Stimulated activated CD4-positive, alpha-beta T cell treated with anti-CD3 and anti-CD28 coated beads, Interleukin-15, amount 100 ng/mL, for 24 hours (primary cell): ENCODE measurements around the gene POLR2E.
"Not testable (repeated sequence)": the region's sequence is repeated elsewhere in the genome, so short reads cannot be mapped to it uniquely, and the experiment has no call there.

Experiments
- DNase-seq: peaks from one replicate; pipeline ENCODE4 v3.0.0-alpha.2; 2020

The POLR2E gene

DNA sequence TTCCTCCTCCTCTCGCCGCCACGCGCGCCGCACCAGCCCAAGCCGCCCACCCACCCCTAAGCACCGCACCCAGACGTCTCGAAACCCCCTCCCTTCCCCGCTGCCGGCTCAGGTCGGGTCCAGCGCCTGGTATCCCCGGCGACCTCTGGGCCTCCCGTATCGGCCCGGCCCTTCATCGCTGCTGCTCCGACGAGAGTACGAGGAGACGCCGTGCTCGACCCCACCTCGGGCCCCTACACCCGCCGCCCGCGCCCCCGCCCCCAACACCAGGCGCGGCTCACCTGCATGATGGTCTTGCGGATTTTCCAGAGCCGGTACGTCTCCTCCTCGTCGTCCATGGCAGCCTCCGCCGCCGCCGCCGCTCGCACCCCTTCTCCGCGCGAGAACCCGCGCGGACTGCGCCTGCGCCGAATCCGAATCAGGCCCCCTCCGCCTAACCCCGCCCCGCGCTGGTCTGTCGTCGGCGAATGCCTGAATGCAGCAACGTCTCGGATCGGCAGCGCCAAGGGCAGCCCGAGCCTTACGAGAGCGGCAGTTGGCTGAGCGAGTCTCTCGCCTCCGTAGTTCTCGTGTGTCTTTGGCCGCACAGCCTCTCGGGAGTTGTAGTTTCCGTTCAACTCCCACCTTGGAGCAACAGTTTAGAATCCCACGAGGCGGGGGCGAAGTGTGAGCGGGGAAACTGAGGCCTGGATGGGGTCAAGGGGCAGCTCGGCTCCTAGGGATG is at the start of gene POLR2E:
POLR2E (minus strand) TSS at position 398 of the 724 bp plus-strand sequence; CDS start at position 338, 60 bp downstream.
- DNase-seq = peak; percentile 97

DNA sequence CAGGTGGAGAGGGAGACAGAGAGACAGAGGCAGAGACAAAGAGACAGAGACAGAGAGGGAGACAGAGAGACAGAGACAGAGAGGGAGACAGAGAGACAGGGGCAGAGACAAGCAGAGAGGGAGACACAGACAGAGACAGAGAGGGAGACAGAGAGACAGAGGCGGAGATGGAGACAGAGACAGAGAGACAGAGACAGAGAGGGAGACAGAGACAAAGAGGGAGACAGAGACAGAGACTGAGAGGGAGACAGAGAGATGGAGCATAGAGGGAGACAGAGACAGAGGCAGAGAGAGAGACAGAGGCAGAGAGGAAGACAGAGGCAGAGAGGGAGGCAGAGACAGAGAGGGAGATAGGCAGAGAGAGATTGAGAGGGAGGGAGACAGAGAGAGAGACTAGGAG is 49.6 kb upstream of the POLR2E start:
- no peak for DNase-seq

DNA sequence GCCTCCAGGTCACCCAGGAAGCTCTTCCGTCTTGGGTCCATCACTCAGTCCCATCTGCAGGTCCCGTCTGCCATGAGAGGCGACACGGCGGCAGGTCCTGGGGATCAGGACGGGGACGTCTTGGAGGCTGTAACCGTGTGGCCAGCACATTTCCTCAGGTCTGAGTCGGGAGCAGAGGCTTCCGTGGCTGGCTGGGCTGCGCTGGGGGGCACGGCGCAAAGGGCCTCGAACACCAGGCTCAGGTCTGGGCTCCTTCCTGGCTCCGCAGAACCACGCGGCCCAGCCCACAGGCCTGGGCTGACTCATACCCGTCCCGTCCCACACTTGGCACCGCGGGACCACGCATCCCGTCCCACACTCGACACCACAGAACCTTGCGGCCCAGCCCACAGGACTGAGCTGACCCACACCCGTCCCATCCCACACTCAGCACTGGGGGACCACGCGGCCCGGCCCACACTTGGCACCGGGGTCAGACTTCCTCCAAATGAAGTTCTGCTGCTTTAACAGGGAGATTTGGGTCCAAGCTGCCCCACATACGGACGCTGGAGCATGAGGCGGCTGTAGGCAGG is 48.7 kb upstream of the POLR2E start:
- no peak for DNase-seq

DNA sequence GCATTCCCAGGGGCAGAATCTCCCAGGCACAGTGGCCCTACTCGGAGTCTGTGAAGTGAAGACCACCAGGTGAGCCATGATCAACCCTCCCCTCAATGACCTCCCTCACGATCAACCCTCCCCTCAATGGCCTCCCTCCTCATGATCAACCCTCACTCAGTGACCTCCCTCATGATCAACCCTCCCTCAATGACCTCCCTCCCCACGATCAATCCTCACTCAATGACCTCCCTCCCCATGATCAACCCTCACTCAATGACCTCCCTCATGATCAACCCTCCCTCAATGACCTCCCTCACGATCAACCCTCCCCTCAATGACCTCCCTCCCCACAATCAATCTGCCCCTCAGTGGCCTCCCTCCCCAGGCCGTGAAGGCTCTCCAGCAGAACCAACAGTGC is 46.8 kb upstream of the POLR2E start:
- DNase-seq = no peak

DNA sequence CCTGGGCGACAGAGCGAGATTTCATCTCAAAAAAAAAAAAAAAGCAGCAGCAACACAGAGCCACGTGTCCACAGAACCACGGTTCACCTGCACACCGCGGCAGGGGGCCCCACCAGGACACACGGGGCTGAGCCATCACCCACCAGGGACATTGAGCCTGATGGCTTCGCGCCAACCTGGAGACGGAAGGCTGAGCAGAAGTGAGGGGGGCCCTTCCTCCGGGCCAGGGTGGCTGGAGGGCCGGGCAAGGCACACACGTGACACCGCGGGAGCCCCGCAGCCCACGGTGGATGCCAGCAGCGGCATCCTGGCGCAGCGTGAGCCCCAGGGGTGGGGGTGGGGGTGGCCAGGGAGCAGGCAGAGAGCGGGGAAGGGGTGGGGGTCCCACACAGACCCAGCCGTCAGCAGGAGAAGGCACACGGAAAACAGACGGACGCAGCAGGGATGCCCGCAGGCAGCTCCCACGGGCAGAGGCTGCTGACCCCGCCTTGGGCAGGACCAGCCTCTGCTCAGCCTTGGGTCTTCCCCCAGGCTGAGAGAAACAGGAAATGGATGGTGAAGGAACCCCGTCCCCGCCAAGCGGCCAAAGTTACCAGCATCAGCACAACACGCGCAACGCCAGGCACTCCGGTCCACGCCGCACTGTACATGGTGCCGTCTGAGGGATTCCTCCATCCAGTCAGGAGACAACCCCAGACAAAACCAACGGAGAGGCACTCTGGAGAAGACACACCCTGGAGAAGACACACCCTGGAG is 45.3 kb upstream of the POLR2E start:
- no peak for DNase-seq

DNA sequence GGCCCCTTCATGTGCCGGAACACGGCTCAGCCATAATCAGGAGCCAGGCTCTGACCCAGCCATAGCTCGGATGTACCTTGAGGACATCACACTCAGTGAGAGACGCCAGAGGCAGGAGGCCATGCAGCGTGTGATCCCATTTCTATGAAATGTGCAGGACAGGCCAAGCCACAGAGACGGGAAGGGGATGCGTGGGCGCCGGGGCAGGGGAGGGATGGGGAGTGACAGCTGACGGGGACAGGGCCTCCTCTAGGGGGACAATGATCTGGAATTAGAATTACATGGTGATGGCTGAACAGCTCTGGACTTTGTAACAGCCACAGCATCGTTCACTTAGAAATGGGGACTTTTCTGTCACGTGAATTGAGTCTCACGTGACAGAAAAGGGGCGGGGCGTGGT is 44.0 kb upstream of the POLR2E start:
- DNase-seq = no peak

DNA sequence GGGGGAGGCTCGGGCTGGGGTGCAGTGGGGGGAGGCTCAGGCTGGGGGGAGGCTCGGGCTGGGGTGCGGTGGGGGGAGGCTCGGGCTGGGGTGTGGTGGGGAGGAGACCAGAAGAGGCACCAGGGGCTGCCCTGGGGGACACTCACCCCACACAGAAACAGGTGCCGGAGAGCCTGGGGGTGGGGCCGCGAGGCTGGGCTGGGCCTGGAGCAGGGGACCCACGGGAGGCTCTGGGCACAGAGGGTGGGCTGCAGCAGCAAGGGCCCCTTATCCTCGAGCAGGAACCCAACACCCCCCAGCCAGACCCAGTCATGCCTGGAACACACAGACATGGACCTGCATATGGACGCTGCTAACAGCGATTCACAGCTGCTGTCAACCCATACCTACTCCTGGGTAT is 42.9 kb upstream of the POLR2E start:
- no peak for DNase-seq

DNA sequence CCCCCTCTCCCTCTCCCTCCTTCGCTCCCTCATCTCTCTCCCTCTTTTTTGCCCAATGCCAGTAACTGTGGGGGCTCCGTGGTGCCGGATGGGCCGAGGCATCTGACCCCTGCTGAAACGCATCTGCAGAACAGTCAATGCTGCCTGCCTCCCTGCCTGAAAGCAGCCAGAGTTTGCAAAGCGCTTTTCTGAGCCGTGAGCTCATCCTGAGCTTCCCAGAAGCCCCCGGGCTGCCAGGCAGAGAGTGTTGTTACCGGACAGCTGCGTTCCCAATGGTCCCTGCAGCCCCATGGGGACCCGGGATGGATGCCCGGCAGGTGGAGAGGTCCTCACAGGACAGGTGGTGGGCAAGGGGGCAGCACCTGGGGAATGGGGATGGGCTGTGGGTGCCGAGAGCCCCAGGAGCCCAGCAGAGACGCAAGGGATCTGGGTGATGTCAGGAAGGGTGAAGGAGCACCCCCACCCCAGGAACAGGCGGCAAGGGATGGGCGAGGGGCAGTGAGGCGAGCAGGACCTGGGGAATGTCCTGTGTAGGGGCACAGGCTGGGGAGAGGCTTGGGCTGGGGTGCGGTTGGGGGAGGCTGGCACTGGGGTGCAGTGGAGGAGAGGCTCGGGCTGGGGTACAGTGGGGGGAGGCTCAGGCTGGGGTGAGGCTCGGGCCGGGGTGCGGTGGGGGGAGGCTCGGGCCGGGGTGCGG is 41.6 kb upstream of the POLR2E start:
- no peak for DNase-seq

DNA sequence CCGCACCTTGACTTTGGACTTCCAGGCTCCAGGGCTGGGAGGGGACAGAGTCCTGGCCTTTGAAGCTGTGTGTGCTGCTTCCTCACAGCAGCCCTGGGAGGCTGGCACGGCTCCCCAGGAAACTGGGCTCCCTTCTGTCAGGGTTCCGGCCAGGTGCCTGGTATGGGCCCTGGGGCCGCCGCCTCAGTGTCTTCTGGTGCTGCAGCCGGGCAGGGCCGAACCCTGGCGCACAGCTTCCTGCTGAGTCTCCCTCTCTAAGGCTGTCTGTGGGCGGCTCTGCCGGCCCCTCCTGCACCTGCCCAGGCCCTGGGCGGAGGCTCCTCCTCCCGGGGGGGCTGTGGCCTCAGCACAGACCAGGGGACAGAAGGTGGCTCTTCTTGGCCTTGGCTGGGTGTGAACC is 41.0 kb upstream of the POLR2E start:
- DNase-seq = no peak

DNA sequence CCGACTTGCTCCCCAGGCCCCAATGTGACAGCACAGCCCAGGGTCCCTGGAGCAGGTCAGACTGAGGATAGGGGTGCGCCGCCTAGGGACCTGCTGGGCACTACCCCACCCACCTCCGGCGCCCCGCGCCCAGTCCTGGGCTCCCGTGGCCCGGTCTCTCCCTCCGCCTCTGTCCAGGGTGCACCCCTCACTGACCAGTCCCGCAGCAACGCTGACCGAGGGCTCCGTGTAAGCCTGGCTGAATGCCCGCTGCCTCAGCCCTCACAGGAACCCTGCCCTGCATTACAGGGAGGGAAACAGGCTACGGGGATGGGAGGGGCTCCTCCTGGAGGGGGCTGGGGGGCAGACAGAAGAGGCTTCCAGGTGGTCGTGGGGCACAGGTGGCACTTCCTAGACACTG is 40.3 kb upstream of the POLR2E start:
- no peak for DNase-seq

DNA sequence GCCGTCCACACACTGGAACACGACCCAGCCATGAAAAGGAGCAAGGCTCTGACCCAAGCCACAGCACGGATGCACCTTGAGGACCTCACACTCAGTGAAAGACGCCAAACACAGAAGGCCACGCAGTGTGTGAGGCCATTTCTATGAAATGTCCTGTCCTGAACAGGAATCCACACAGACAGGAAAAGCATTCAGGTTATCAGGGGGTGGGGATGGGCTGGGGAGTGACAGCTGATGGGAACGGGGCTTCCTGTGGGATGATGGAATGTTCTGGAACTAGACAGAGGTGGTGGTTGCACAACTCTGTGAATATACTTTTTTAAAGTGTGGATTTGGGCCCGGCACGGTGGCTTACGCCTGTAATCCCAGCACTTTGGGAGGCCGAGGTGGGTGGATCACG is 39.3 kb upstream of the POLR2E start:
- DNase-seq = no peak

DNA sequence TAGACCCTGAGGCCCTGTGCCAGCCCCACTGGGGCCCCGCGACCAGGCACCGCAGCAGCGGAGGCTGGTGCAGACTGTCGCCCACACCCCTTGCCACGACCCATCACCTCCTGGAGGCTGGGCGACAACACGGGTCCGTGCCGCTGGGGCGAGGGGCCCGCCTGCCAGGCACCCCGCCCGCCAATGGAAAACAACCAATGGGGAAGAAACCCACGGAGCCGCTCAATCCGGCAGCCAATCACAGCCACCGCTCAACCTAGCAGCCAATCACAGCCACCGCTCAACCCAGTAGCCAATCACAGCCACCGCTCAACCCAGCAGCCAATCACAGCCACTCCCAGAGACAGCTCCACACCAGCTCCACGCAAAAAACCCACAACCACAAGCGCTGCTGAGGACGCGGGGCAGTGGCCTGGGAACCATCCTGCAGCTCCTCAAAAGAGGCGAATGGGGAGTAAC is 38.3 kb upstream of the POLR2E start:
- DNase-seq = peak; percentile 85

DNA sequence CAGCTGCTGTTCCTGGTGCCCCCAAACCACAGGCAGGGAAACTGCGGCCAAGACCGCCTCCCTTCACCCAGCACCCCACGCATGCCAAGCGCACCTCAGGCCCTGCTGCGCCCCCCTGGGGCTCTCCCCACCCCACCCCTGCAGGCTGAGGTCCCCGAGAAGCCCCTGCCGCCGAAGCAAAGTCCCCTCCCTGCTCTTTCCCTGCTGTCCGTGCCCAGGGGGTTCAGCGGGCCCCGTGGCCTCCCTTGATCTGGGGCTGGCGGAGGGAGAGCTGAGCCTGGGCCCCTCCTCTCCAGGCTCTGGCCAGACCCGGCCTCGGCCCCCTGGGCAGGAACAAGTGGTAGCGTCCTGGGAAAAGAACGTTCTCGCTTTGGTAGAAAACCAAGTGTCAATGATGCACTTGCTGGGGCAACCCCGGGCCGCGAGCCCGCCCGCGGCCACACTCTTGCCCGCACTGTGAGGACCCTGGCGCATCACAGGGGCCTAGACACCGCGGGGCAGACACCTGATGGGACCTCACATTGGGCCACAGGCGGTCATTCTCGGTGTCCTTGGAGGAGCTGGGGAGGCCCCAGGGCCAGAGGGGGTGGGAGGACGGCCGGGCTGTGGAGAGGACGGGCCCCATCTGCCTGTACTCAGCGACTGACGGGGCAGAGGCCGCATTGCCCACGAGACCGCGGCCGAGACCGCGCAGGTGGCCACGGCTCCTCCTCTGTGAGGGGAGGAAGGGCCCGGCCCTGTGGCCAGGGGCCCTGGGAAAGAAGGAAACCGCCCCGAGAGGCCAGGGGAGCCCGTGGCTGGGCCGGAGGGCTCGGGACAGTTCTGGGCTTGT is 37.6 kb upstream of the POLR2E start:
- no peak for DNase-seq

DNA sequence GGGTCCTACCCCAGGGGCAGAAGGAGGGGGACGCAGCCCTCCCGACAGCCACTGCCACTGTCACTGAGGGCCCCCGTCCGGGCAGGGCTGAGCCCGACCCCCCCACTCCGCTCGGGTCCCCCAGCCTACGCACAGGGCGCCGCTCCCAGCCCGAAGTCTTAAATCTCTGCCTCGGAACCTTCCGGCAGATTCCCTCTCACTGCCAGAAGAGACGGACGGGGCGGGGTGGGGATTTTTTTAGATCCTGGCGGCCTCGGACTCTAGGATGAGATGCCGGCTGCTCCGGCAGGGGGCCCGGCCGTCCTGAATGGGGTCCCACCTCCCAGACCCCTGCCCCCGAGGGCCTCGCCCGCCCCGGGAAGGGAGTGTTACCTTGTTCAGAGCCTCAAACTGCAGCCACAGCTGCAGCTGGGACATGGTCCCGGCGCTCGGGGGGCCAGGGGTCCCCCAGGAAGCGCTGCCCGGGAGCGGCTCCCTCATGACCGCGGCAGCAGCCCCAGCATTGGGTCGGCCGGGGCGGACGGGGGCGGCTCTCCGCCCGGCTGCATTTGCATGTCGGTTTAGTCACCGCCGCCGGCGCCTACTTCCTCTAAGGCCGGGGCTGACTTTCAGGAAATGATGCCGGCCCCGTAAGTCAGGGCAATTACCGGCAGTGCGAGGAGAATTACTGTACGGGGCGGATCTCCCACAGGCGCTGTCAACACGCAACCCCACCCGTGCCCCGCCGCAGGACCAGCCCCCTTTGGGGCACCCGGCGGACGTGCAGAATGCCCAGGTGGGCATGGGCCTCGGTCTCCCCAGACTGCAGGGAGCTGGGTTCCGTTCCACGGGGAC is 36.8 kb upstream of the POLR2E start:
- DNase-seq = peak; percentile 94

DNA sequence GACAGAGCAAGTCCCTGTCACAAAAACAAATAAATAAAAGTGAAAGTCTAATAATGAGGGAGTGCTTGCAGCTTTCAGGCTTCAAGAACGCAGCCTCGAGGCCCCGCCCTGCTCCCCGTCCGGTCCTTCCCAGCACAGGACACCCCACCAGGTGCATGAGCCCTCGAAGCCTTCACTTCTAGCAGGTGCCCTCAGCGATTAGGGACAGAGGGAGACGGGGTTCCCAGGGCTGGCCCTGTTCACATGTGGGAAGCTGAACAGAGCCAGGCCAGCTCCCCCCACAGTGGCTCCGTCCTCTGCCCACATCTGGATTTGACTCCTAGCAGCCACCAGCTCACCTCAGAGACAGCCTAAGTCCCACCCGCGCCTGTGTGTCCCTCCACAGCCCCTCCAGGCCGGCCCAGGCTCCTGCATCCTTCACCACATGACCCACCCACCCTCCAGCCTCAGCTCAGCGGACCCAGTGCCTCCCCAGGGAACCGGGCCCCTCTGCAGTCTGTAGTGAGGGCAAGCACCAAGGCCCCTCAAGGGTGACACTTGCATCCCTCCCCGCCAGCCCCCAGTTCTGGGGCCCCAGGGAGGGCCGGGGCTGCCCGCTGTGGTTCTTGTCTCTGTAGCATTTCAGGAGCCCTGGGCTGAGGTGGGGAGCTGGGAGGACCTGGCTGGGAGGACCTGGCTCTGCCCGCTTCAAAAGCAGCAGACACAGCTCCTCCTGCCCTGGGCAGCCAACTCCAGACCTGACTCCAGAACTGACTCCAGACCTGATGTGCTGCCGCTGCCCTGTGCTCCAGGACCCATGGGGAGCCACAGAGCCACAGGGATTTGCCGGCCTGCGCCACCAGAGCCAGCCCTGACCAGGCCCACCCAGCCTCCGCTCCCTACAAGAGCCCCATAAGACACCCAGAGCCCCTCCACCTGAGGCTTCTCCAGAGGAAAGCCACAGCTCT is 35.9 kb upstream of the POLR2E start:
- peak; percentile 73 for DNase-seq

DNA sequence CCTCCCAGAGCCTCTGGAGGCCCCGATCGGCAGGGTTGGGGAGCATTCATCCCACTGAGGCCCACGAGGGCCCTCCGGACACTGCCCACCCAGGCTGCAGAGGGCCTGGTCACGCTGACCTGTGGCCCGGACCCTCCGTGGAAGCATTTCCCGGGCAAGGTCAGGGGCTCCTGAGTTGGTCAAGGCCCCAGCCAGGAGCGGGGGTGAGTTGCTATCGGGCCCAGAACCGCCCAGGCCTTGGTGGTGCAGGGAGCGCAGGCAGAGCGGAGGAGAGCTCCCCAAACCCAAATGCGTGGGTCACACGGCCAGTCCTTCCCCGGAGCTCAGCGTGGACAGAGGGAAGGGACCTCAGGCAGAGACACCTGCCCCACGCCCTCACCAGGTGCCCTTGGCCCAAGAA is 34.4 kb upstream of the POLR2E start:
- no peak for DNase-seq

DNA sequence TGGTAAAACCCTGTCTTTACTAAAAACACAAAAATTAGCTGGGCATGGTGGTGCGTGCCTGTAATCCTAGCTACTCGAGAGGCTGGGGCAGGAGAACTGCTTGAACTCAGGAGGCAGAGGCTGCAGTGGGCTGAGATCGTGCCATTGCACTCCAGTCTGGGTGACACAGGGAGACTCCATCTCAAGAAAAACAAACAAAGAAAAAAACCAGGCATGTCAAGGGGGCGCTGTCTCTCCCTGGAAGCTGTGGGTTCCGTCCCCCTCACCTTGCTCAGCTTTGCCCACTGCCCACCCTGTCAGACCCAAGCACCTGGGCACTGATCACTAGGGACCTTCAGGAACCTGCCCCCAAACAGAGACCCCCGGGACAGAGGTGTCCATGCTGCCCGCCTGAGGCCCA is 33.9 kb upstream of the POLR2E start:
- DNase-seq = not testable (repeated sequence)

DNA sequence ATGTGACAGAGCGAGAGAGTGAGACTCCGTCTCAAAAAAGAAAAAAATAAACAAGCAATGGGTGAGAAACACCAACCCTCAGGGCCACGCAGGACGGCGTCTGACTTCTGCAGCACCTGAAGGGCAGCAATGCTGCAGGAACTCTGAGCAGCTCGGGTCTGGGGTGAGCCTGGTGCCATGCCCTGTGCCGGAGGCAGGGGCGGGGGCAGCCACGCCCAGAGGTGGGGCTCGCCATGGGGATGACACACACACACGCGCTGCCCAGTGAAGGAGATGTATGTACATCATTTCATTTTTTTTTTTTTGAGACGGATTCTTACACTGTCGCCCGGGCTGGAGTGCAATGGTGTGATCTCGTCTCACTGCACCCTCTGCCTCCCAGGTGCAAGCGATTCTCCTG is 32.9 kb upstream of the POLR2E start:
- no peak for DNase-seq

DNA sequence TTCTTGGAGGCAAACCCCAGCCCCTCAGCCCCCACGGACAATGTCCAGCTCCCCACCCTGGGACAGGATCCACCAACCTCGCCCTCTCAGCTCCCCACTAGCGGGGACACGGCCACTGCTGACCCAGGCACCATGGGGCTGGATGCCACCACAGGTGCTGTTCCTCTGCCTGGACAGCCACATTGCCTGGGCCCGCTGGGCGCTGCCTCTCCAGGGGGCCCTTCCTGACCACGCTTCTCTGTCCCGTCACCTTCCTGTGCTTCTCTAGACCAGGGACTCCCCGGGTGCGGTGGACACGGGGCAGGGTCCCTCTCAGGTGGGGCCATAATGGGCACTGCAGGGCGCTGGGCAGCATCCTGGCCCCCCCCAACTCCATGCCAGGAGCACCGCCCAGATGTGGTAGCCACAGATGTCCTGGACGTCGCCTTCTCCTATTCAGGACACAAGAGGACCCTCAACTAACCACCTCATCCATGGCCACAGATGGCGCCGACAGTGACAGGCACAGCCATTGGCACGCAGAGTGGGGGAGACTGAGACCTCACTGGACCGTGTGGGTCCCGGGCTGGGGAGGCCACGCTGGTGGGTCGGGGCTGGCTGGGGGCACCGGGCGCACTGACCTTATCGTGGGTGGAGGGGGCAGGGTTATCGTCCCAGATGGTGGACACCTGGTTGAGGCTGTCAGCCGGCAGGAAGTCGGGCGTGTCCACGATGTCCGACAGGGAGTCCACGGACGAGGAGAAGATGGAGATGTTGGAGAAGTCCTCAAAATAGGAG is 32.0 kb upstream of the POLR2E start:
- DNase-seq = no peak
